Measurements from ENCODE around the gene SAMD9. TPM values are rescaled to one million over a fixed set of nuclear protein-coding genes. Genes with fewer than 3 reads are reported as not detected.
"Not testable (repeated sequence)": the region's sequence is repeated elsewhere in the genome, so short reads cannot be mapped to it uniquely, and the experiment has no call there.

Gene SAMD9
- total RNA-seq, 2 donors from 2014 or later = 7.1 to 14.6 TPM

- Mint-ChIP-seq H3K36me3 (ENCODE audit: insufficient read depth in 2 of 2) (peaks cover 53 to 76% of the 10 kb centered on the region in 2 donors), H3K4me1 (ENCODE audit: low read depth) (no peaks in the 10 kb centered on the region), H3K4me3 (no peak overlapping the region), H3K27ac (no peak overlapping the region), H3K27me3 (ENCODE audit: low read depth) (no peaks in the 10 kb centered on the region), H3K9me3 (peaks cover 25 to 30% of the 10 kb centered on the region in 2 donors)
- no peak for ATAC-seq (replicated peaks in 1 of 2)
- no peak for DNase-seq
Measured at GRCh38 chr7:93108003-93108402, 9.8 kb downstream of the SAMD9 start.

DNA sequence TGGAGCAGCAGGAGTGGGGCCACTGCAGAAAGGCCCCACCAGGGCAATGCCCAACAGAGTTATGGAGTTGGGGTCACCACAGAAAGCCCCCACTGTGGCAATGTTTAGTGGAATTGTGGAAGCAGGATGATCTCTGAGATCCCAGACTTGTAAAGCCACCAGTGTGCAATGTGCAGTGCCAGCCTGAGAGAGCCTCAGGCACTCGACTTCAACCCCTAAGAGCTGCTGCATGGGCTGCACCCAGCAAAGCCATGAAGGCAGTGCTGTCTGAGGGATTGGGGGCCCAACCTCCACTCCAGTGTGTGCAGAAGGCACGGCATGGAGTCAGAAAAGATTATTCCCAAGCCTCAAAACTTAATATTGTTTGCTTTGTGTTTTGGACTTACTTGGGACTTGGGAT lies 20.4 kb downstream of the SAMD9 start:
- Mint-ChIP-seq H3K9me3 (peaks cover 4 to 16% of the 10 kb centered on the region in 2 donors), H3K4me3 (no peak overlapping the region), H3K27me3 (ENCODE audit: low read depth) (no peaks in the 10 kb centered on the region), H3K4me1 (ENCODE audit: low read depth) (no peaks in the 10 kb centered on the region), H3K36me3 (ENCODE audit: insufficient read depth in 2 of 2) (peaks cover 5 to 7% of the 10 kb centered on the region in 2 donors), H3K27ac (no peak overlapping the region)
- DNase-seq (no peak), ATAC-seq (replicated peaks in 1 of 2) (no peak)

GRCh38 chr7:93092757-93093370 lies 24.9 kb downstream of the SAMD9 start:
- ATAC-seq (replicated peaks in 1 of 2) (peak; percentile 41 to 71), DNase-seq (no peak)
- peaks cover 13% of the 10 kb centered on the region for H3K27me3 Mint-ChIP-seq (ENCODE audit: low read depth)
- H3K9me3 Mint-ChIP-seq = peaks cover 0 to 6% of the 10 kb centered on the region in 2 donors
- no peaks in the 10 kb centered on the region for H3K4me1 Mint-ChIP-seq (ENCODE audit: low read depth)
- no peak overlapping the region for H3K4me3 Mint-ChIP-seq
- no peak overlapping the region for H3K27ac Mint-ChIP-seq
- peaks cover 2 to 5% of the 10 kb centered on the region in 2 donors for H3K36me3 Mint-ChIP-seq (ENCODE audit: insufficient read depth in 2 of 2)

DNA sequence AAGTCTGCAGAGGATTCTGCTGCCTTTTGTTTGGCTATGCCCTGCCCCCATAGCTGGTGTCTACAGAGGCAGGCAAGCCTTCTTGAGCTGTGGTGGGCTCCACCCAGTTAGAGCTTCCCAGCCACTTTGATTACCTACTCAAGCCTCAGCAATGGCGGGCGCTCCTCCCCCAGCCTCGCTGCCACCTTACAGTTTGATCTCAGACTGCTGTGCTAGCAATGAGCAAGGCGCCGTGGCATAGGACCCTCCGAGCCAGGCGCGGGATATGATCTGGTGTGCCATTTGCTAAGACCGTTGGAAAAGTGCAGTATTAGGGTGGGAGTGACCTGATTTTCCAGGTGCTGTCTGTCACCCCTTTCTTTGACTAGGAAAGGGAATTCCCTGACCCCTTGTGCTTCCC lies 44.4 kb downstream of the SAMD9 start:
- not testable (repeated sequence) for DNase-seq; H3K4me3 Mint-ChIP-seq; H3K4me1 Mint-ChIP-seq (ENCODE audit: low read depth); H3K36me3 Mint-ChIP-seq (ENCODE audit: insufficient read depth in 2 of 2); H3K27ac Mint-ChIP-seq; H3K27me3 Mint-ChIP-seq (ENCODE audit: low read depth); ATAC-seq (replicated peaks in 1 of 2); H3K9me3 Mint-ChIP-seq

GRCh38 chr7:93062599-93062998 lies 55.2 kb downstream of the SAMD9 start:
- no peaks in the 10 kb centered on the region for H3K4me1 Mint-ChIP-seq (ENCODE audit: low read depth)
- peaks cover 0 to 3% of the 10 kb centered on the region in 2 donors for H3K36me3 Mint-ChIP-seq (ENCODE audit: insufficient read depth in 2 of 2)
- no peak overlapping the region for H3K27ac Mint-ChIP-seq
- ATAC-seq (replicated peaks in 1 of 2) (no peak), DNase-seq (no peak)
- peaks cover 12% of the 10 kb centered on the region for H3K27me3 Mint-ChIP-seq (ENCODE audit: low read depth)
- peaks cover 0 to 3% of the 10 kb centered on the region in 2 donors for H3K9me3 Mint-ChIP-seq
- H3K4me3 Mint-ChIP-seq = no peak overlapping the region

DNA sequence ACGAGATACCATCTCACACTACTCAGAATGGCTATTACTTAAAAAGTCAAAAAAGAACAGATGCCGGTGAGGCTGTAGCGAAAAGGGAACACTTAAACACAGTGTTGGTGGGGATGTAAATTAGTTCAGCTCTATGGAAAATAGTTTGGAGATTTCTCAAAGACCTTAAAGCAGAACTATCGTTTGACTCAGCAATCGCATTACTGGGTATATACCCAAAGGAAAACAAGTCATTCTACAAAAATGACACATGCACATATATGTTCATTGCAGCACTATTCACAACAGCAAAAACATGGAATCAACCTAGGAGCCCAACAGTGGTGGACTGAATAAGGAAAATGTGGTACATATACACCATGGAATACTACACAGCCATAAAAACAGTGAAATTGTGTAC lies 56.9 kb downstream of the SAMD9 start:
- H3K9me3 Mint-ChIP-seq = no peaks in the 10 kb centered on the region
- no peak overlapping the region for H3K4me3 Mint-ChIP-seq
- DNase-seq (no peak), ATAC-seq (replicated peaks in 1 of 2) (peak; percentile 27 to 68)
- no peak overlapping the region for H3K27ac Mint-ChIP-seq
- H3K4me1 Mint-ChIP-seq (ENCODE audit: low read depth) = no peaks in the 10 kb centered on the region
- H3K36me3 Mint-ChIP-seq (ENCODE audit: insufficient read depth in 2 of 2) = no peaks in the 10 kb centered on the region
- peaks cover 12% of the 10 kb centered on the region for H3K27me3 Mint-ChIP-seq (ENCODE audit: low read depth)

DNA sequence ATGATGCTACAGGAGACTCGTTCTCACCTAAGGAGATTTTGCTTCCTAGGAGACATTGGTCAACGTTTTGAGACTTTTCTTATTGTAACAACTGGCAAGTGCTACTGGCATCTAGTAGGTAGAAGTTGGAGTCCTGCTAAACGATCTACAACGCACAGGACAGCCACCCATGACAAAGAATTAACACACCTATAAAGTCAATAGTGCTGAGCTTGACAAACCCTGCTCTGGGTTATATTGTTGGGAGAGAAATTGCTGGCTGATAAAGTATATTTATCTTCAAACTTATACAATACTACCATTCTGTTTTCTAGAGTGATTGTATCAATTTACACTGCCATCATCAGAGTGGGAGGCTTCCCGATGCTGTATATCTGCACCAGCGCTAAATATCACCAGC lies 57.8 kb downstream of the SAMD9 start:
- no peaks in the 10 kb centered on the region for H3K9me3 Mint-ChIP-seq
- no peak overlapping the region for H3K4me3 Mint-ChIP-seq
- peaks cover 12% of the 10 kb centered on the region for H3K27me3 Mint-ChIP-seq (ENCODE audit: low read depth)
- H3K36me3 Mint-ChIP-seq (ENCODE audit: insufficient read depth in 2 of 2) = no peaks in the 10 kb centered on the region
- DNase-seq (no peak), ATAC-seq (replicated peaks in 1 of 2) (no peak)
- H3K4me1 Mint-ChIP-seq (ENCODE audit: low read depth) = peaks cover 4% of the 10 kb centered on the region
- no peak overlapping the region for H3K27ac Mint-ChIP-seq

DNA sequence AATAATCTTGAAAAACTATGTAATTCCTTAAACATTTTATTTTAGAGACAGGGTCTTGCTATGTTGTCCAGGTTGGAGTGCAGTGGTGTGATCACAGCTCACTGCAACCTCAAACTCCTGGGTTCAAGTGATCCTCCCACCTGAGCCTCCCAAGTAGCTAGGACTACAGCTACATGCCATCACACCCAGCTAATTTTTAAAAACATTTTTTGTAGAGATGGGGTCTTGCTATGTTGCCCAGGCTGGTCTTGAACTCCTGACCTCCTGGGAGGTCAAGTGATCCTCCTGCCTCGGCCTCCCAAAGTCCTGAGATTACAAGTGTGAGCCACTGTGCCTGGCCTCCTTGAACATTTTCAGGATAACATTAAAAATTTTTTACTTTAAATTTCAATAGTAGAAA lies 61.2 kb downstream of the SAMD9 start:
- H3K36me3 Mint-ChIP-seq (ENCODE audit: insufficient read depth in 2 of 2); H3K9me3 Mint-ChIP-seq; H3K27me3 Mint-ChIP-seq (ENCODE audit: low read depth); H3K4me3 Mint-ChIP-seq; ATAC-seq (replicated peaks in 1 of 2); DNase-seq; H3K27ac Mint-ChIP-seq: not testable (repeated sequence)
- H3K4me1 Mint-ChIP-seq (ENCODE audit: low read depth) = peaks cover 21% of the 10 kb centered on the region

DNA sequence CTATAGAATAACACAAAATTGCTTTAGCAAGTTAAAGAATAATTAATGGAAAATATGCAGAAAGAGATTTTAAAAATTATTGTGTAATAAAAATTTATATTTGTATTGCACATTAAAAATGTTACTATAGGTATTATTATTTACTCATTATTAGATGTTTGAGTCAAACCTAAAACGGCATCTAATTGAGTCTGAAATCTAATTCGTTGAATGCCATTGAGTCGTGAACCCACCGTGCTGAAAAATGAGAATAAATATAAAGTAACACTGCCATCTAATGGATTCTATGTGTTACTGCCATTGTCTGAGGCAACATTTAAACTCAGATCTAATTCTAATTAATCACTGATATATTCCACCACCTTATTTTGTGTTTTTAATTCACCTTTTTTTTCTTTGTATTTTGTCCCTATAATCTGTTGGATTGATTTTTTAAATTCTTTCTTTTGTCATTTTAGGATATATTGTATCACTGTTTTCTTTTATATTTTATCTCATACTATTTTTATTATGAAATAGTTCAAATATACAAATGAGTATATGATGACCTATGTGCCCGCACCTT lies 62.2 kb downstream of the SAMD9 start:
- Mint-ChIP-seq H3K4me1 (ENCODE audit: low read depth) (peaks cover 21% of the 10 kb centered on the region), H3K9me3 (no peaks in the 10 kb centered on the region), H3K27ac (no peak overlapping the region), H3K4me3 (no peak overlapping the region), H3K27me3 (ENCODE audit: low read depth) (no peaks in the 10 kb centered on the region), H3K36me3 (ENCODE audit: insufficient read depth in 2 of 2) (no peaks in the 10 kb centered on the region)
- DNase-seq = no peak
- ATAC-seq (replicated peaks in 1 of 2) = peak in 1 of 2 donors; percentile 36

- H3K27ac Mint-ChIP-seq = no peak overlapping the region
- H3K9me3 Mint-ChIP-seq = no peaks in the 10 kb centered on the region
- H3K4me3 Mint-ChIP-seq = no peak overlapping the region
- ATAC-seq (replicated peaks in 1 of 2) (no peak), DNase-seq (no peak)
- peaks cover 24% of the 10 kb centered on the region for H3K4me1 Mint-ChIP-seq (ENCODE audit: low read depth)
- no peaks in the 10 kb centered on the region for H3K36me3 Mint-ChIP-seq (ENCODE audit: insufficient read depth in 2 of 2)
- H3K27me3 Mint-ChIP-seq (ENCODE audit: low read depth) = no peaks in the 10 kb centered on the region
Measured at GRCh38 chr7:93054975-93055374, 62.8 kb downstream of the SAMD9 start.

DNA sequence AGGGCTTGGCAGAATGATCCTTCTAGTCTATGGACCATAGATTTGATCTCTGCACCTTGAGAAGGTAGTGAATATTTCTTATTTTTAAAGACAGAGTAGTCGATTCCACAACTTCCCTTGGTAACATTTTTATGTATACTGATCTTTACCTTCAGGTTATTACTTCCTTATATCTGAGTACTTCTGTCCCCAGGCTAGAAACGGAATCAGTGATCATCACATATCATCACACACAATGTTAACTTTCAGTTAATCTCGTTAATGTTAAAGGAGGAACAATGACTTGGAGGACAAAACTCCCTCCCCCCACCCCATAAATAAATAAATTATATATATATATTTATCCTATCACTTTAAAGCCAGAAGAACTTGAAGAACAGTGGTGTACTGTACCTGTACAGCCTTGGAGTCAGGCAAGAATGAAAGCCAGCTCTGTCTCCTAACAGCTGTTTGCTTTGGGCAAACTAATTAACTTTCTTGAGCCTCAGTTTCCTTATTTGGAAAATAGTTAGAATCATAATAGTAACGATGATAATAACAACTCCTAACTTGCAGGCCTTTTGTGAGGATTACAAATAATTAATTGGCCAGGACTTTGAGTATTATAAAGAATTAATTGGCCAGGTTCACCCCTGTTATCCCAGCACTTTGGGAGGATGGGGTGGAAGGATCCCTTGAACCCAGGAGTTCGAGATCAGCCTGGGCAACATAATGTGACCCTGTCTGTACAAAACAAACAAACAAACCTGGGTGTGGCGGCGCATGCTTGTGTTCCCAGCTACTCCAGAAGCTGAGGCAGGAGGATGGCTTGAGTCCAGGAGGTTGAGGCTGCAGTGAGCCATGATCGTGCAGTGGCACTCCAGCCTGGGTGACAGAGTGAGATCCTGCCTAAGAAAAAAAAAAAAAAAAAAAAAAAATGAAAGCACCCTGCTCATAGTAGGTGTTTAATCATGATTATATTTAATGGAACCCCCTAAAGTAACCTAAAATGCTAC lies 63.5 kb downstream of the SAMD9 start:
- Mint-ChIP-seq H3K4me1 (ENCODE audit: low read depth) (peaks cover 25% of the 10 kb centered on the region), H3K36me3 (ENCODE audit: insufficient read depth in 2 of 2) (no peaks in the 10 kb centered on the region), H3K27me3 (ENCODE audit: low read depth) (no peaks in the 10 kb centered on the region), H3K27ac (peak overlapping the region; percentile 84), H3K9me3 (no peaks in the 10 kb centered on the region), H3K4me3 (peak overlapping the region; percentile 55 to 63)
- no peak for ATAC-seq (replicated peaks in 1 of 2)
- no peak for DNase-seq

- Mint-ChIP-seq H3K4me3 (peak overlapping the region; percentile 55 to 63), H3K9me3 (no peaks in the 10 kb centered on the region), H3K36me3 (ENCODE audit: insufficient read depth in 2 of 2) (no peaks in the 10 kb centered on the region), H3K4me1 (ENCODE audit: low read depth) (peaks cover 25% of the 10 kb centered on the region), H3K27me3 (ENCODE audit: low read depth) (peaks cover under 1% of the 10 kb centered on the region), H3K27ac (peak overlapping the region; percentile 84)
- DNase-seq (no peak), ATAC-seq (replicated peaks in 1 of 2) (no peak)
Measured at GRCh38 chr7:93053209-93053948, 64.4 kb downstream of the SAMD9 start.

GRCh38 chr7:93051660-93052059 lies 66.1 kb downstream of the SAMD9 start:
- ATAC-seq (replicated peaks in 1 of 2) (no peak), DNase-seq (no peak)
- peaks cover 11% of the 10 kb centered on the region for H3K27me3 Mint-ChIP-seq (ENCODE audit: low read depth)
- H3K36me3 Mint-ChIP-seq (ENCODE audit: insufficient read depth in 2 of 2) = no peaks in the 10 kb centered on the region
- H3K4me3 Mint-ChIP-seq = no peak overlapping the region
- H3K27ac Mint-ChIP-seq = no peak overlapping the region
- H3K4me1 Mint-ChIP-seq (ENCODE audit: low read depth) = peaks cover 31% of the 10 kb centered on the region
- H3K9me3 Mint-ChIP-seq = no peaks in the 10 kb centered on the region

Data from activated T-cell treated with anti-CD3 and anti-CD28 coated beads, Interleukin-2, amount 50 U/mL, for 72 hours (primary cell).